GM12878 (cell line): ENCODE results near the gene ZBTB18.

Experiments
- BCL11A ChIP-seq: IDR thresholded peaks from 2 replicates; pipeline ENCODE4 v1.6.1; 2011; ENCODE audit warnings: low read depth, low read length
- EP300 ChIP-seq, 2 experiments: fragments of 150-350 bp in 1 of 2; IDR thresholded peaks; 2 replicates each; pipeline ENCODE4 v1.6.1; 2011 to 2012; ENCODE audit warnings: low read depth in 2 of 2, low read length in 2 of 2, borderline replicate concordance in 1 of 2, improper control_type of control experiment in 1 of 2, inconsistent platforms in 1 of 2; ENCODE audit not compliant: control insufficient read depth in 1 of 2
- MYC ChIP-seq: IDR thresholded peaks from 2 replicates; pipeline ENCODE4 v1.6.1; 2011; ENCODE audit warnings: mild to moderate bottlenecking, low read length, moderate library complexity, inconsistent platforms; ENCODE audit not compliant: insufficient read depth, insufficient replicate concordance, insufficient read length, severe bottlenecking
- POLR2AphosphoS2 ChIP-seq: IDR thresholded peaks from 2 replicates; pipeline ENCODE4 v1.6.1; 2011; ENCODE audit warnings: low read depth, mild to moderate bottlenecking, low read length, improper control_type of control experiment, moderate library complexity
- POLR2AphosphoS5 ChIP-seq: IDR thresholded peaks from 2 replicates; pipeline ENCODE4 v1.6.1; 2011; ENCODE audit warnings: mild to moderate bottlenecking, low read length, inconsistent platforms
- TAF1 ChIP-seq: IDR thresholded peaks from 2 replicates; pipeline ENCODE4 v1.6.1; 2011; ENCODE audit warnings: mild to moderate bottlenecking, low read depth, low read length, borderline replicate concordance
- TF ChIP-seq, protein P1 (sequence below), 3 experiments: IDR thresholded peaks in 2 of 3; conservative IDR thresholded peaks in 1 of 3; 2 replicates each; pipeline ENCODE4 v1.5.1; 2011; ENCODE audit warnings: low read depth in 3 of 3, low read length in 3 of 3, mild to moderate bottlenecking in 3 of 3, control low read depth in 2 of 3, moderate library complexity in 2 of 3, inconsistent platforms in 1 of 3, mixed read lengths in 1 of 3; ENCODE audit not compliant: control insufficient read depth in 2 of 3, insufficient read depth in 1 of 3; ENCODE audit errors: extremely low read depth in 1 of 3
- TF ChIP-seq, protein P2 (sequence below): fragments of 450-650 bp; IDR thresholded peaks from 2 replicates; pipeline ENCODE4 v1.6.1; 2017; ENCODE audit warnings: low read depth, mild to moderate bottlenecking, moderate library complexity
- TF ChIP-seq, protein P3 (sequence below): IDR thresholded peaks from 2 replicates; pipeline ENCODE4 v1.6.1; 2012; ENCODE audit warnings: low read depth, low read length, improper control_type of control experiment
- TF ChIP-seq, protein P4 (sequence below): IDR thresholded peaks from 2 replicates; pipeline ENCODE4 v1.6.1; 2011; ENCODE audit warnings: low read depth, low read length, improper control_type of control experiment, borderline replicate concordance

DNA sequence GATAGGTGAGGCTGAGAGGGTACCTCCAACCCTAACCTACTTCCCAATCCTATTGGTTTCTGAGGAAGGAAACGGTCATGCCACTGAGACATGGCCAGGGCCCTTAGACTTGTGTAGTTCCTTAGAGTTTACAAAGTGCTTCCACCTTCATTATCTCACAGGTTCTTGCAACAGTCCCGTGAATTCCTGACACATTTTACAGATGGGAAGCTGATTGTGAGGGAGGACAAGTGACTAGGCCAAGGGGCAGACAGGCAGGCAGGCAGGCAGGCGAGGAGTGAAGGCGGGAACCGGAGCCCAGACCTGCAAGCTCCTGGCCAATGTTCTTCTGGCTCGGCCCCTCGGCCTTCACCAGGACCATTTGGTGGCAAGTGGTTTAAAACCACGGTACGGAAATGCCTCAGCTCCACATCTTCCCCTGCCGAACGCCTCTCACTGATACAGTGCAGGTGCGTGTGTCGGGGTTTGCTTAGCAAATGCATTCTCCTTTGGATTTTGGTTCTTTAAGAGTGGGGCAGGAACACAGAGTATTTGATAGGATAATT, 45.1 kb downstream of the ZBTB18 start:
- TF ChIP-seq, protein P1, sequence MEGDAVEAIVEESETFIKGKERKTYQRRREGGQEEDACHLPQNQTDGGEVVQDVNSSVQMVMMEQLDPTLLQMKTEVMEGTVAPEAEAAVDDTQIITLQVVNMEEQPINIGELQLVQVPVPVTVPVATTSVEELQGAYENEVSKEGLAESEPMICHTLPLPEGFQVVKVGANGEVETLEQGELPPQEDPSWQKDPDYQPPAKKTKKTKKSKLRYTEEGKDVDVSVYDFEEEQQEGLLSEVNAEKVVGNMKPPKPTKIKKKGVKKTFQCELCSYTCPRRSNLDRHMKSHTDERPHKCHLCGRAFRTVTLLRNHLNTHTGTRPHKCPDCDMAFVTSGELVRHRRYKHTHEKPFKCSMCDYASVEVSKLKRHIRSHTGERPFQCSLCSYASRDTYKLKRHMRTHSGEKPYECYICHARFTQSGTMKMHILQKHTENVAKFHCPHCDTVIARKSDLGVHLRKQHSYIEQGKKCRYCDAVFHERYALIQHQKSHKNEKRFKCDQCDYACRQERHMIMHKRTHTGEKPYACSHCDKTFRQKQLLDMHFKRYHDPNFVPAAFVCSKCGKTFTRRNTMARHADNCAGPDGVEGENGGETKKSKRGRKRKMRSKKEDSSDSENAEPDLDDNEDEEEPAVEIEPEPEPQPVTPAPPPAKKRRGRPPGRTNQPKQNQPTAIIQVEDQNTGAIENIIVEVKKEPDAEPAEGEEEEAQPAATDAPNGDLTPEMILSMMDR (IDR thresholded peaks at IDR 0.05 in 2 of 3, conservative IDR thresholded peaks at IDR 0.05 in 1 of 3; ENCODE audit: control insufficient read depth in 2 of 3, extremely low read depth in 1 of 3, insufficient read depth in 1 of 3, low read depth in 3 of 3, low read length in 3 of 3), result no peak
- TF ChIP-seq MYC, result no peak
- TF ChIP-seq POLR2AphosphoS2, result no peak
- no peak for TF ChIP-seq EP300 (IDR thresholded peaks at IDR 0.05; ENCODE audit: borderline replicate concordance in 1 of 2, control insufficient read depth in 1 of 2, low read depth in 2 of 2, low read length in 2 of 2)
- TF ChIP-seq, protein P2, sequence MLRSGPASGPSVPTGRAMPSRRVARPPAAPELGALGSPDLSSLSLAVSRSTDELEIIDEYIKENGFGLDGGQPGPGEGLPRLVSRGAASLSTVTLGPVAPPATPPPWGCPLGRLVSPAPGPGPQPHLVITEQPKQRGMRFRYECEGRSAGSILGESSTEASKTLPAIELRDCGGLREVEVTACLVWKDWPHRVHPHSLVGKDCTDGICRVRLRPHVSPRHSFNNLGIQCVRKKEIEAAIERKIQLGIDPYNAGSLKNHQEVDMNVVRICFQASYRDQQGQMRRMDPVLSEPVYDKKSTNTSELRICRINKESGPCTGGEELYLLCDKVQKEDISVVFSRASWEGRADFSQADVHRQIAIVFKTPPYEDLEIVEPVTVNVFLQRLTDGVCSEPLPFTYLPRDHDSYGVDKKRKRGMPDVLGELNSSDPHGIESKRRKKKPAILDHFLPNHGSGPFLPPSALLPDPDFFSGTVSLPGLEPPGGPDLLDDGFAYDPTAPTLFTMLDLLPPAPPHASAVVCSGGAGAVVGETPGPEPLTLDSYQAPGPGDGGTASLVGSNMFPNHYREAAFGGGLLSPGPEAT, result no peak
- no peak for TF ChIP-seq POLR2AphosphoS5
- TF ChIP-seq, protein P3, sequence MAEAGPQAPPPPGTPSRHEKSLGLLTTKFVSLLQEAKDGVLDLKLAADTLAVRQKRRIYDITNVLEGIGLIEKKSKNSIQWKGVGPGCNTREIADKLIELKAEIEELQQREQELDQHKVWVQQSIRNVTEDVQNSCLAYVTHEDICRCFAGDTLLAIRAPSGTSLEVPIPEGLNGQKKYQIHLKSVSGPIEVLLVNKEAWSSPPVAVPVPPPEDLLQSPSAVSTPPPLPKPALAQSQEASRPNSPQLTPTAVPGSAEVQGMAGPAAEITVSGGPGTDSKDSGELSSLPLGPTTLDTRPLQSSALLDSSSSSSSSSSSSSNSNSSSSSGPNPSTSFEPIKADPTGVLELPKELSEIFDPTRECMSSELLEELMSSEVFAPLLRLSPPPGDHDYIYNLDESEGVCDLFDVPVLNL, result no peak
- TF ChIP-seq, protein P4, sequence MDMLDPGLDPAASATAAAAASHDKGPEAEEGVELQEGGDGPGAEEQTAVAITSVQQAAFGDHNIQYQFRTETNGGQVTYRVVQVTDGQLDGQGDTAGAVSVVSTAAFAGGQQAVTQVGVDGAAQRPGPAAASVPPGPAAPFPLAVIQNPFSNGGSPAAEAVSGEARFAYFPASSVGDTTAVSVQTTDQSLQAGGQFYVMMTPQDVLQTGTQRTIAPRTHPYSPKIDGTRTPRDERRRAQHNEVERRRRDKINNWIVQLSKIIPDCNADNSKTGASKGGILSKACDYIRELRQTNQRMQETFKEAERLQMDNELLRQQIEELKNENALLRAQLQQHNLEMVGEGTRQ, result no peak
- TF ChIP-seq TAF1, result no peak
- TF ChIP-seq BCL11A, result no peak
